GM13977 (cell line): ENCODE data around the gene C1QL4.
"Not testable (repeated sequence)": the region's sequence is repeated elsewhere in the genome, so short reads cannot be mapped to it uniquely, and the experiment has no call there.

Experiments
- DNase-seq: peaks from one replicate; pipeline ENCODE4 v3.0.0; 2012; ENCODE audit warnings: low spot score
- CTCF ChIP-seq: IDR thresholded peaks from 2 replicates; pipeline ENCODE4 v1.5.1; 2012; ENCODE audit warnings: mild to moderate bottlenecking, control low read depth; ENCODE audit not compliant: insufficient read depth; ENCODE audit errors: extremely low read depth, missing control alignments
- in situ Hi-C: fragments of 300-500 bp; cut with MboI; formaldehyde crosslinking; loops from one replicate; pipeline ENCODE4 v1.12.0; 2022; ENCODE audit warnings: low sequenced_read_pairs, low pct_unique_long_range_greater_than_20kb, mixed read lengths, inconsistent platforms; ENCODE audit not compliant: unreplicated experiment

Gene C1QL4

GRCh38 chr12:49283541-49284429 lies 53.2 kb downstream of the C1QL4 start:
- TF ChIP-seq CTCF, result no peak
- in situ Hi-C loops, result no loop called here
- no peak for DNase-seq

GRCh38 chr12:49282740-49283375 lies 54.1 kb downstream of the C1QL4 start:
- in situ Hi-C loops, DNase-seq: not testable (repeated sequence)
